ENCODE measurements around the gene ANAPC7. TPM values are rescaled to one million over a fixed set of nuclear protein-coding genes. Genes with fewer than 3 reads are reported as not detected.

The ANAPC7 gene
- polyA plus RNA-seq, 1 of the 3 experiments (the other 2 are of a cell fraction) = 58.9 TPM

- H2AFZ ChIP-seq (ENCODE audit: low read depth) = no peak overlapping the region
- H3K36me3 ChIP-seq (replicated peaks in 1 of 2; ENCODE audit: control insufficient read depth in 1 of 2, insufficient read depth in 2 of 2, low read length in 1 of 2) = peaks cover 26 to 30% of the 10 kb centered on the region in 2 experiments
- WGBS (ENCODE audit: low lambda C conversion rate) = 91% methylated on average over 13 of the region's 13 CpGs
- TF ChIP-seq NFIC (IDR thresholded peaks at IDR 0.05; ENCODE audit: borderline replicate concordance) (no peak), RXRA (IDR thresholded peaks at IDR 0.05; ENCODE audit: borderline replicate concordance, low read depth) (no peak), MXI1 (IDR thresholded peaks at IDR 0.05; ENCODE audit: low read depth, low read length) (no peak), IRF3 (IDR thresholded peaks at IDR 0.05; ENCODE audit: low read depth, low read length) (no peak), YY1 (IDR thresholded peaks at IDR 0.05; ENCODE audit: low read depth) (no peak), POLR2AphosphoS5 (IDR thresholded peaks at IDR 0.05; ENCODE audit: low read depth, low read length) (0 out of 2 replicates have a peak, but pooled peaks have one; percentile 48)
- H3K9me3 ChIP-seq = no peaks in the 10 kb centered on the region
- CTCF ChIA-PET = interaction anchor here (1.1 to 1.5 kb wide), 5 partner anchors 10 to 249 kb away, joined by 3 to 9 read pairs (median 3); no protein-coding TSS in a partner anchor
- POLR2A ChIA-PET = no interaction called here
- no peaks in the 10 kb centered on the region; a peak in 1 of 4 replicates for H3K4me1 ChIP-seq (ENCODE audit: control insufficient read depth in 1 of 2, insufficient read depth in 2 of 2, low read depth in 1 of 2, low read length in 1 of 2)
- H3K4me3 ChIP-seq (ENCODE audit: low read depth in 2 of 2, low read length in 1 of 2) = no peak overlapping the region
- H3K9ac ChIP-seq = no peak overlapping the region
- no peaks in the 10 kb centered on the region for H3K27me3 ChIP-seq (ENCODE audit: insufficient read depth)
- no peaks in the 10 kb centered on the region for H3K9me2 ChIP-seq
- no peaks in the 10 kb centered on the region for H3K79me2 ChIP-seq (ENCODE audit: insufficient read depth)
- no peak for DNase-seq
- no peak overlapping the region for H3K27ac ChIP-seq (ENCODE audit: low read depth in 2 of 2, low read length in 1 of 2)
- no peaks in the 10 kb centered on the region for H4K20me1 ChIP-seq (ENCODE audit: insufficient read depth)
- no peak overlapping the region for H3K4me2 ChIP-seq
- peaks cover 28% of the 10 kb centered on the region for H3F3A ChIP-seq (replicated peaks; ENCODE audit: insufficient read depth)
Measured at GRCh38 chr12:110353211-110353965, 50.1 kb downstream of the ANAPC7 start.

- H3K4me3 ChIP-seq (ENCODE audit: low read depth in 2 of 2, low read length in 1 of 2) = no peak overlapping the region
- no peaks in the 10 kb centered on the region for H4K20me1 ChIP-seq (ENCODE audit: insufficient read depth)
- no peak overlapping the region for H3K9ac ChIP-seq
- TF ChIP-seq SMC3 (IDR thresholded peaks at IDR 0.05; ENCODE audit: low read depth, low read length) (no peak), RFX5 (IDR thresholded peaks at IDR 0.05; ENCODE audit: low read length) (no peak), TEAD4 (IDR thresholded peaks at IDR 0.05; ENCODE audit: borderline replicate concordance, insufficient read depth) (no peak), REST (IDR thresholded peaks at IDR 0.05; ENCODE audit: low read depth, low read length) (no peak), SIN3A (IDR thresholded peaks at IDR 0.05; ENCODE audit: borderline replicate concordance, low read depth, low read length) (no peak), RAD21 (IDR thresholded peaks at IDR 0.05; ENCODE audit: low read length) (no peak), ZBTB33 (IDR thresholded peaks at IDR 0.05; ENCODE audit: borderline replicate concordance, low read depth) (no peak), IRF3 (IDR thresholded peaks at IDR 0.05; ENCODE audit: low read depth, low read length) (no peak)
- no peaks in the 10 kb centered on the region for H3K9me2 ChIP-seq
- H3K9me3 ChIP-seq = no peaks in the 10 kb centered on the region
- H2AFZ ChIP-seq (ENCODE audit: low read depth) = no peak overlapping the region
- H3K36me3 ChIP-seq (replicated peaks in 1 of 2; ENCODE audit: control insufficient read depth in 1 of 2, insufficient read depth in 2 of 2, low read length in 1 of 2) = peaks cover 34 to 39% of the 10 kb centered on the region in 2 experiments
- 96% methylated on average over 3 of the region's 3 CpGs for WGBS (ENCODE audit: low lambda C conversion rate)
- no peak overlapping the region for H3K4me2 ChIP-seq
- ChIA-PET CTCF (interaction anchor here (1.3 to 1.5 kb wide), 3 partner anchors 10 to 250 kb away, joined by 3 read pairs; no protein-coding TSS in a partner anchor), POLR2A (no interaction called here)
- no peaks in the 10 kb centered on the region; a peak in 1 of 4 replicates for H3K4me1 ChIP-seq (ENCODE audit: control insufficient read depth in 1 of 2, insufficient read depth in 2 of 2, low read depth in 1 of 2, low read length in 1 of 2)
- H3F3A ChIP-seq (replicated peaks; ENCODE audit: insufficient read depth) = peaks cover 31% of the 10 kb centered on the region
- no peaks in the 10 kb centered on the region for H3K79me2 ChIP-seq (ENCODE audit: insufficient read depth)
- H3K27ac ChIP-seq (ENCODE audit: low read depth in 2 of 2, low read length in 1 of 2) = no peak overlapping the region
- no peaks in the 10 kb centered on the region for H3K27me3 ChIP-seq (ENCODE audit: insufficient read depth)
- no peak for DNase-seq
Measured at GRCh38 chr12:110352401-110352800, 51.1 kb downstream of the ANAPC7 start.

Measured in SK-N-SH (cell line).